Esophagus (tissue), 2 donors: ENCODE data around the gene SMAD7. TPM values are rescaled to one million over a fixed set of nuclear protein-coding genes. Genes with fewer than 3 reads are reported as not detected.

Experiments used
- H3K27ac ChIP-seq, 2 donors: one replicate each; pipeline ENCODE4 v1.5.1; 2013; ENCODE audit warnings: low read depth in 2 of 2, mild to moderate bottlenecking in 2 of 2, inconsistent platforms in 1 of 2, low read length in 1 of 2, moderate library complexity in 1 of 2
- H3K27me3 ChIP-seq, 2 donors: one replicate each; pipeline ENCODE4 v1.6.1; 2013; ENCODE audit warnings: low read length in 2 of 2, control low read depth in 1 of 2, mild to moderate bottlenecking in 1 of 2; ENCODE audit not compliant: insufficient read depth in 2 of 2, control insufficient read depth in 1 of 2
- H3K36me3 ChIP-seq, 2 donors: one replicate each; pipeline ENCODE4 v1.6.1; 2013; ENCODE audit warnings: low read length in 1 of 2; ENCODE audit not compliant: control insufficient read depth in 2 of 2, insufficient read depth in 2 of 2
- H3K4me1 ChIP-seq, 2 donors: one replicate each; pipeline ENCODE4 v1.6.1; 2013; ENCODE audit warnings: low read length in 1 of 2; ENCODE audit not compliant: control insufficient read depth in 2 of 2, insufficient read depth in 2 of 2
- H3K4me3 ChIP-seq, 2 donors: one replicate each; pipeline ENCODE4 v1.5.1; 2013; ENCODE audit warnings: low read length in 2 of 2, mild to moderate bottlenecking in 2 of 2, low read depth in 1 of 2, moderate library complexity in 1 of 2
- H3K9me3 ChIP-seq, 2 donors: one replicate each; pipeline ENCODE4 v1.6.1; 2013; ENCODE audit warnings: mild to moderate bottlenecking in 2 of 2, low read depth in 1 of 2, low read length in 1 of 2, moderate library complexity in 1 of 2; ENCODE audit not compliant: control insufficient read depth in 2 of 2, insufficient read depth in 1 of 2
- whole genome bisulfite sequencing, 2 donors: extraction: QIAGEN DNeasy Blood & Tissue Kit; methylation state at CpG; one replicate each; pipeline ENCODE4 v1.1.7; 2013; 5-methylcytosine and 5-hydroxymethylcytosine counted together
- polyA plus RNA-seq, 2 donors: library from polyadenylated mRNA; stranded (reverse); fragments of 200-250 nt; gene quantifications; one replicate each; pipeline ENCODE4 v1.2.3, GENCODE V29; 2013
- donor health status: healthy with polysubstance abuse.
- donor health status: Bipolar disorder and iron deficiency.

SMAD7 gene
- polyA plus RNA-seq, 2 donors = 3.5 to 4.4 TPM

DNA sequence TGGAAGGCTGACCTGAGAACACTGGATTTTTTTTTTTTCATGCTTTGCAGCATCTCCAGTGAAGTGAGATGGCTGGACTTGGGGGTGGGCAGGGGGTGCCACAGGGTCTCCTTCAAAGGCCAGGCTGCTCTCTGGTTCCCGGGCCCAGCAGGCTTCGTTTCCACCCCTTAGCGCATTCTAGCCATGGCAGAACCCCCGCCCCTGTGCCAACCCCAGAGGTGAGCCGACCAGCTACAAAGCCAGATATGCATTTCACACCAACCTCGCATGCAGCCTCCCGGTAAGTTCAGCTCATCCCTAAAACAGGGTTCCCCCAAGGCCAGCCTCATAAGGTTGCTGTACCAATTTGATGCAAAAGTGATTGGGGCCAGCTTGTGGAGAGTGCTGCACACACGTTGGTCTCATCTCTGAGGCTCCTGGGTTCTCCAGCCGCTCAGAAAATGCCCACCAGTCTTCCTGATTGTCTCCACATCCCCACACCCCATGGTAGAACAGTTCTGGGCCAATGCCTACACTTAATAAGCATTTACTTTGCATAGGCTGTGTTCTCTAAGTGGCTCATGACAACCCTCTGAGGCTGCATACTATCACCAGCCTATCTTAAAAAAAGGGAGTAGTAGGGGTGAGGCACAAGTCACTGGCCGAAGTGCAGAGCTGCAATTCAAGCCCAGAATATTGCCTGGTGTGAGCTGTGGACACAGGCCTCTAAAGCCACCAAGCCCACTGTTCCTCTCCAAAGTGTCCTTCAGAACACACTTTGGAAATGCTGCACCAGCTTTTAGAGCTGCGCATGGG, 23.3 kb downstream of the SMAD7 start:
- Histone ChIP-seq H3K27ac (no peak overlapping the region), H3K27me3 (no peaks in the 10 kb centered on the region), H3K36me3 (no peaks in the 10 kb centered on the region), H3K4me3 (no peak overlapping the region), H3K4me1 (peaks cover 5 to 22% of the 10 kb centered on the region in 2 donors), H3K9me3 (no peaks in the 10 kb centered on the region)
- 81 to 86% methylated on average over 11 of the region's 11 CpGs for WGBS, 2 donors

DNA sequence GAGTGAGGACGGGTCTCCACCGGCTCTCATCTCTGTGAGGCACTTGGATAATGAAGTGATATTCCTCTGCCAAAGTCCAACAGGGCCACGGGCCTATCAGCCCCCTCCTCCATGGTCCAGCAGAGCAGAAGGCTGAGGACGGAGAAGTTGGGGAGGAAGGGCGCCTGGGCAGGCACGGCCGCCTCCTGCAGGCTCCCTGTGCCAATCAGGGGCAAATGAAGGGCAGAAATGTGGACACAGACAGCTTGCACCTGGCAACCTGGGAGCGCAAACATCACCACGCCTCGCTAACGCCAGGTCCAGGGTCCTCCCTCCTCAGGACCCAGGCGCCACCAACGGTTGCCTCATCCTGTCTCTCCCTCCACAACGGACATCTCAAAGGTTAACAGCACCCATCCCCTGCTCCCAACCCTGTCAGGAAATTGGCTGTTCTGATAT, 24.3 kb downstream of the SMAD7 start:
- Histone ChIP-seq H3K9me3 (no peaks in the 10 kb centered on the region), H3K36me3 (peaks cover 0 to 2% of the 10 kb centered on the region in 2 donors), H3K27ac (no peak overlapping the region), H3K4me3 (no peak overlapping the region), H3K4me1 (peaks cover 3 to 22% of the 10 kb centered on the region in 2 donors), H3K27me3 (no peaks in the 10 kb centered on the region)
- 70 to 85% methylated on average over 14 of the region's 14 CpGs for WGBS, 2 donors

DNA sequence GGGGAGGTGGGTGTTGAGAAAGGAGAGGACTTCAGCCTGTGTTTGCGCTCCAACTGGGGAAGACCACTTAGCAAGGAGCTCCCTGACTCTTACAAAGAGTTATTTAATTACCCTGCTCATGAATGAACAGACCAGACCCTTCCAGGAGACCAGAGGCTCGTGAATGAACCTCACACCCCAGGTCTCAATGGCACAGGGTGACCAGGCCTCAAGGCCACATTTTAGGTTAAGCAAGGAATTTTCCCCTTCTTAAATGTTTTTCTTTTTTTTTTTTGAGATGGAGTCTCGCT, 25.3 kb downstream of the SMAD7 start:
- peaks cover 0 to 11% of the 10 kb centered on the region in 2 donors for H3K36me3 ChIP-seq
- 85 to 93% methylated on average over 3 of the region's 3 CpGs for WGBS, 2 donors
- no peaks in the 10 kb centered on the region for H3K9me3 ChIP-seq
- H3K27ac ChIP-seq = no peak overlapping the region
- peaks cover 3 to 20% of the 10 kb centered on the region in 2 donors for H3K4me1 ChIP-seq
- no peaks in the 10 kb centered on the region for H3K27me3 ChIP-seq
- H3K4me3 ChIP-seq = no peak overlapping the region

DNA sequence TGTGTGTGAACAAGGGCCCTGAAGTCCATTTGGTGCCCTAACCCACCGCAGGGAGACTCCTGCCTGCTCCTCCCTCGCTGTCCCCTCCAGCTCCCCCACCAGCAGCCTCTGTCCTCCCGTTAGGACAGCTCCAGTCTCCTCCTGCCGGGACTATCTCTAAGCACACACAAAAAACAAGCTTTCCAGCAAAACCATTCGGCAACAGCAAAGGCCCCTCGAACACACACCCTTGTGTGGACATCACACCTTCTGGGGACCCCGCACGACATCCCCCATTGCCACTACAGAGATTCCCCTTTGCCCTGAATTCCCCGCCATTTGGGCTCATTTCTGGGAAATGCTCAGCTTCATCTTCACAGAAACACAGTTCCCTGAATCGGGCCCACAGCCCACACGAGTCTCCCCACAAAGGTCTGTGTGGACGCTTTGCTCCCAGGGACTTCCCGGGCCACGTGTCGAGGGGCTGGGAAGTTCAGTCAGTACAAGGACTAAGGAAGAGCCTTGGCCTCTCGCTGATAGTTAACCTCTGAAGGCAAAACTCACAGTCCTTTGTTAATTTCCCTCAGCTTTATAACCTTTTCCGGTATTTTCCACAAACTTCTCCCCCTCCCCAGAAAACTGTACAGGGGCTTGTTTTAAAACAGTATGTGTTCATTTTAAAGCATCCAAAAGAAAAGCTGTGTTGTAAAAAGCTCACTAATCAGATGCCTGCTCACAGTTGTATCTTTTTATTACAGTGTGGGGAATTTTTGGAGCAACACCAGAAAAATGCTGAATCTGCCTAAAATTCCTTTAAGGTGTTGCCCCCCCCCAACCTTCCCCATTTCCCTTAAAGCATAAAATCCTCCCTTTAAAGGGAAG, 25.9 kb downstream of the SMAD7 start:
- Histone ChIP-seq H3K4me1 (peaks cover 3 to 18% of the 10 kb centered on the region in 2 donors), H3K27ac (peak overlapping the region; percentile 35 to 45), H3K27me3 (no peaks in the 10 kb centered on the region), H3K36me3 (peaks cover 0 to 14% of the 10 kb centered on the region in 2 donors), H3K4me3 (no peak overlapping the region), H3K9me3 (no peaks in the 10 kb centered on the region)
- WGBS, 2 donors = 57 to 64% methylated on average over 17 of the region's 17 CpGs

DNA sequence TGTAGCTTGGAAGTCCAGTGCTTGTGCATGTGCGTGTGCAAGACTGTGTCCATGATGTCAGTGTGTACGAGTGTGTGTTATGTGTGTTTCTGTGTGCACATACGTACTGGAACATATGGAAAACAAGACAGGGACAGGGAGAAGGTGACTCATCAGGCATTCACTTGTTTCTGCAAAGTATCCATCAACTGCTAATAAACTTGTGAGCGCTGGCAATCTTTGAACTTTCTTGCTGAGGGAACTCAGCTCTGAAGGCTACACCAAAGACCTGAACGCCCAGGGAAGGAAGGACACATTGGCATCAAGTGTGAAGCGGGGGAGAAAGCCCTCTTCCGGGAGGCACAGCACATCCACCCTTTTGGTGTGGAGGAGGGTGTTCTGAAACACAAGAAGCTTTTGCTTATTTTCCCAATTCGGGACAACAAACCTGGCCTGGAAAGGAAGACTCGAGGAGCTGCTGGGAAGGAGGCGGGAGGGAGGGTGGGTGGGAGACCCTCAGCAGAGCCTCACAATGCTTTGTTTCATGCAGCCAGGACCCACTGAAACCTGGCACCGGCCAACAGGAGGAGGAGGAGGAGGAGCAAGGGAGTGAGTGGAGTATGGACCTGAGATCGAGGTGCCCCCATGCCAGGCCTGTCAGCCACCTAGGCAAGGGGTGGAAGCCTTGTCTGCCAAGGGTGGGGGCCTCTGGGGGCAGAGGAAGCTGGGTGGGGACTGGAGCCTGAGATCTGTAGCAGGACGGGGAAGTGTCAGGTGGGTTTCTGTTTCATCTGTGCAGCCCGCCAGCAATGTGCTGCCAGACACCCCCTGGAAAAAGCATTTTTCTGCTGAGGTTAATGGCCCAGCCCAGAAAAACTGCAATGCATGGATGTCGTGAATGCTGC, 26.8 kb downstream of the SMAD7 start:
- Histone ChIP-seq H3K27ac (peak overlapping the region; percentile 17 to 45), H3K27me3 (no peaks in the 10 kb centered on the region), H3K4me1 (peaks cover 3 to 14% of the 10 kb centered on the region in 2 donors), H3K9me3 (no peaks in the 10 kb centered on the region), H3K4me3 (no peak overlapping the region), H3K36me3 (peaks cover 0 to 14% of the 10 kb centered on the region in 2 donors)
- WGBS, 2 donors = 53 to 56% methylated on average over 15 of the region's 15 CpGs

DNA sequence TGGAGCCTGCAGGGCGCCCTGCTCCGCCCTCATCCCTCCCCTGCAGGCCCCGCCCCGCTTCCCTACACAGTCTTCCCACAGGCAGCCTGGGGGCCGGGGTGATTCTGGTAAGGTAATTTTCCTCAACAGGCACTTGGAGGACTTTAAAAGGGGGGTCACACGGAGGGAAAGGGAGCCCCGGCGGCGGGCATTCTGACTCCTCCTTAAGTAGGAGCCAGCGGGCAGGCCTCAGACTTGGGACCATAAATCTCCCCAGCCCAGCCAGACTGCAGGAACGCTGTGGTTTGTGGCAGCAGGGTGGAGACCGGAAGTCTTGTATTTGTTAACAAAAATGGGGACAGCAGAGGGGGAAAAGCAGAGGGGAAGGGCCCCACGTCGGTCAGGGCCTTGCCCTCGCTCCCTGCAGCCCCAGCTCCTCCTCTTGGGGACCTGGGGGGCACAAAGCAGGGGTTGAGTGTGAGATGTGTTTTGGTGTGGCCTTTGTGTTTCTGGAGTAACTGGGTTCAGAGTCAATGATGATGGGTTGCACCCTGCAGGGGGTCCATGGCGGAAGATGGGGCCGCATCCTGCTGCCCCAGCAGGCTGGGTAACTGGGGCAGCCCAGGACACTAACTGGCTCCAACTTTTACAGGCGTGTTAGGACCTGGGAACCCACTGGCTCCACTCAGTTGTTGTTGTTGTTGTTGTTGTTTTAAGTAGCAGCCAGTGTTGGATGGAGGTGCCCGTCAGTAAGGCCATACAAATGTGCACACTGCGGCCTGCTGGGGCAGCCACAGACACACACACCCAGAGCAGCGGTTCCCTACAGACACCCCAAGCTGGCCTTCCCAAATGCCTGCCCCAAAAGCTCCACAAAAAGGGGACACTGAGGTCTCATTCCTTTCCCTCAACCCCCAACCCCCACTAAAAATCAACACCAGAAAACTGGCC, 27.7 kb downstream of the SMAD7 start:
- peaks cover 0 to 10% of the 10 kb centered on the region in 2 donors for H3K4me1 ChIP-seq
- no peak overlapping the region for H3K4me3 ChIP-seq
- no peaks in the 10 kb centered on the region for H3K27me3 ChIP-seq

DNA sequence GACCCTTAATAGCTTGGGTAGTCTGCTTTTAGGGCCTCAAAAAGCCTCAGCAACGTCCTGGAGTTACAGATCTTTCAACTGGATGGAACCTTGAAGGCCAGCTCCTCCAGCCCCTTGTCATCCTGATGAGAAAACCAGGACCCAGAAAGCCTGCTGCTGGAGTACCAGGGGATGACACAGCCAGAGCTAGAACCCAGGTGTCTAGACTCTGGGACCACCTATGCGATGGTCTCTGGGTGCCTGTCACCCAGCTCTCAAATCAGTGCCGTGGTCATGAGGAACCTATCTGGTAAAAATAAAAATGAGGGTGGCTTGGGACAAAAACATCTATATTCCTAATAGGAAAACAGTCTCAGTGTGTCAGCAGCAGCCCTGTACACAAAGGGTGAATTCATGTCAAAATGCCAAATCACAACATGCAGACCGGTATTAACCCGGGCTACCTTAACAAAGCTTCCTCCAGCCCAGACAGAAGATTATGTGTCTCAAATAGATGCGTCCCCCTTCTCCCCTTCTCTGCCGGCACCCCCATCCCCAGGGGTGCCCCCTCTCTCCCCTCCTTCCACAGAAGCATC, 28.5 kb downstream of the SMAD7 start:
- no peaks in the 10 kb centered on the region for H3K27me3 ChIP-seq
- peak overlapping the region in 1 of 2 donors; percentile 60 for H3K27ac ChIP-seq
- H3K4me1 ChIP-seq = peaks cover 0 to 10% of the 10 kb centered on the region in 2 donors
- no peak overlapping the region for H3K4me3 ChIP-seq
- H3K36me3 ChIP-seq = peaks cover 0 to 14% of the 10 kb centered on the region in 2 donors
- WGBS, 2 donors = 42 to 57% methylated on average over 7 of the region's 7 CpGs
- H3K9me3 ChIP-seq = no peaks in the 10 kb centered on the region

More for the DNA sequence above, 27.7 kb downstream of the SMAD7 start:
- WGBS, 2 donors = 28 to 33% methylated on average over 19 to 21 of the region's 21 CpGs
- Histone ChIP-seq H3K9me3 (no peaks in the 10 kb centered on the region), H3K27ac (peak overlapping the region; percentile 60 to 72), H3K36me3 (peaks cover 0 to 14% of the 10 kb centered on the region in 2 donors)
